DND-41 (cell line): Measurements from ENCODE around the gene GNB1L.

ENCODE experiments used
- CTCF ChIP-seq: IDR thresholded peaks from 2 replicates; pipeline ENCODE4 v1.5.1; 2012; ENCODE audit warnings: borderline replicate concordance, low read length, moderate library complexity, mild to moderate bottlenecking; ENCODE audit not compliant: poor library complexity, severe bottlenecking; ENCODE audit errors: extremely low read depth
- EZH2 ChIP-seq: IDR thresholded peaks from 3 replicates; pipeline ENCODE4 v1.6.1; 2012; ENCODE audit warnings: borderline replicate concordance, low read depth, mild to moderate bottlenecking, moderate library complexity, low read length, inconsistent platforms; ENCODE audit not compliant: severe bottlenecking

- TF ChIP-seq CTCF: peak; percentile 35
- TF ChIP-seq EZH2: no peak
Observed at GRCh38 chr22:19820880-19821522, 33.7 kb downstream of the GNB1L start.
